H1 (cell line): ENCODE results near the gene ECT2L. TPM values are rescaled to one million over a fixed set of nuclear protein-coding genes. Genes with fewer than 3 reads are reported as not detected.

Experiments used
- CTCF ChIA-PET: fragments of 300-600 bp; sonication (Branson Sonifier 250); formaldehyde crosslinking; loops from one replicate; lab custom pipeline; 2021; ENCODE audit not compliant: partially characterized antibody; lab: Charles Lee
- POLR2A ChIA-PET: fragments of 300-600 bp; sonication (Branson Sonifier 250); formaldehyde crosslinking; loops from one replicate; lab custom pipeline; 2021; ENCODE audit warnings: inconsistent platforms; ENCODE audit not compliant: partially characterized antibody; lab: Charles Lee
- DNase-seq, 2 experiments: peaks; one replicate each; pipeline versions ENCODE4 v3.0.0 to v3.0.0-alpha.2; 2010 to 2022; ENCODE audit warnings: low spot score in 2 of 2, low read depth in 1 of 2, mixed read lengths in 1 of 2
- FAIRE-seq: peaks from 2 replicates; lab custom pipeline; 2011; peaks lifted over from hg19 to GRCh38; lab: Jason Lieb, UNC
- H2AFZ ChIP-seq: 2 replicates; pipeline ENCODE4 v1.8.1; 2012; ENCODE audit warnings: low read length, inconsistent platforms
- H2AK5ac ChIP-seq: 2 replicates; pipeline ENCODE4 v1.6.1; 2013; ENCODE audit warnings: low read depth, low read length
- H2BK120ac ChIP-seq: replicated peaks from 2 replicates; pipeline ENCODE3; 2013; ENCODE audit warnings: low read depth, low read length, inconsistent platforms
- H2BK12ac ChIP-seq: 2 replicates; pipeline ENCODE4 v1.6.1; 2013; ENCODE audit warnings: low read depth, low read length
- H2BK15ac ChIP-seq: 2 replicates; pipeline ENCODE4 v1.6.1; 2013; ENCODE audit warnings: low read length
- H2BK20ac ChIP-seq: 2 replicates; pipeline ENCODE4 v1.6.1; 2013; ENCODE audit warnings: low read length
- H2BK5ac ChIP-seq: 2 replicates; pipeline ENCODE4 v1.6.1; 2013; ENCODE audit warnings: low read depth, low read length
- H3K14ac ChIP-seq: 2 replicates; pipeline ENCODE4 v1.6.1; 2013; ENCODE audit warnings: inconsistent platforms; ENCODE audit not compliant: insufficient read length
- H3K18ac ChIP-seq: 2 replicates; pipeline ENCODE4 v1.6.1; 2013; ENCODE audit warnings: low read length; ENCODE audit errors: extremely low read depth
- H3K23ac ChIP-seq: 2 replicates; pipeline ENCODE4 v1.6.1; 2013; ENCODE audit warnings: inconsistent platforms; ENCODE audit not compliant: insufficient read length
- H3K23me2 ChIP-seq: 2 replicates; pipeline ENCODE4 v1.6.1; 2013; ENCODE audit warnings: low read depth, low read length
- H3K27ac ChIP-seq: 2 replicates; pipeline ENCODE4 v1.6.1; 2011; ENCODE audit warnings: low read depth, low read length, inconsistent platforms
- H3K27me3 ChIP-seq, 4 experiments: replicated peaks in 1 of 4; 1 replicate in 1 of 4; 2 replicates in 3 of 4; pipeline versions ENCODE4 v1.6.1 to v1.8.1; 2011 to 2013; ENCODE audit warnings: low read length in 3 of 4, mild to moderate bottlenecking in 3 of 4, inconsistent platforms in 2 of 4, mixed read lengths in 2 of 4, moderate library complexity in 1 of 4; ENCODE audit not compliant: control insufficient read depth in 3 of 4, insufficient read depth in 3 of 4; ENCODE audit errors: extremely low read depth in 1 of 4
- H3K36me3 ChIP-seq, 4 experiments: 2 replicates each; pipeline versions ENCODE4 v1.6.1 to v1.8.1; 2011 to 2013; ENCODE audit warnings: mild to moderate bottlenecking in 4 of 4, low read length in 3 of 4, moderate library complexity in 2 of 4, control low read depth in 1 of 4, inconsistent platforms in 1 of 4; ENCODE audit not compliant: insufficient read depth in 4 of 4, control insufficient read depth in 2 of 4
- H3K4ac ChIP-seq: replicated peaks from 2 replicates; pipeline ENCODE3; 2013; ENCODE audit warnings: low read length, low read depth, mixed read lengths, inconsistent platforms; ENCODE audit not compliant: insufficient read length
- H3K4me1 ChIP-seq, 4 experiments: replicated peaks in 1 of 4; 1 replicate in 1 of 4; 2 replicates in 3 of 4; pipeline versions ENCODE4 v1.6.1 to v1.8.1; 2011 to 2013; ENCODE audit warnings: low read length in 3 of 4, inconsistent platforms in 2 of 4, mixed read lengths in 1 of 4; ENCODE audit not compliant: insufficient read depth in 4 of 4, control insufficient read depth in 3 of 4
- H3K4me2 ChIP-seq, 2 experiments: 2 replicates each; pipeline versions ENCODE4 v1.6.1 to v1.8.1; 2011 to 2013; ENCODE audit warnings: low read depth in 2 of 2, low read length in 2 of 2, control low read depth in 1 of 2, inconsistent platforms in 1 of 2, mild to moderate bottlenecking in 1 of 2; ENCODE audit not compliant: insufficient read depth in 1 of 2
- H3K4me3 ChIP-seq, 4 experiments: fragments of 200-600, 300-600 bp in 1 of 4; sonication (generic), shearing (Covaris generic), sonication (Bioruptor Twin) in 1 of 4; 2 replicates each; pipeline versions ENCODE4 v1.5.1 to v1.8.1; 2011 to 2016; ENCODE audit warnings: low read length in 4 of 4, low read depth in 3 of 4, control low read depth in 2 of 4, inconsistent platforms in 2 of 4, mild to moderate bottlenecking in 2 of 4, mixed read lengths in 1 of 4, moderate library complexity in 1 of 4; ENCODE audit not compliant: insufficient read depth in 2 of 4; ENCODE audit errors: extremely low read depth in 1 of 4
- H3K56ac ChIP-seq: replicated peaks from 2 replicates; pipeline ENCODE3; 2013; ENCODE audit warnings: low read depth, mild to moderate bottlenecking, mixed read lengths, low read length, inconsistent platforms; ENCODE audit not compliant: insufficient read length
- H3K79me1 ChIP-seq: 2 replicates; pipeline ENCODE4 v1.6.1; 2013; ENCODE audit warnings: low read depth, low read length, control low read depth
- H3K79me2 ChIP-seq, 2 experiments: 2 replicates each; pipeline versions ENCODE4 v1.6.1 to v1.8.1; 2012 to 2013; ENCODE audit warnings: low read length in 2 of 2, mild to moderate bottlenecking in 2 of 2, inconsistent platforms in 1 of 2; ENCODE audit not compliant: insufficient read depth in 2 of 2, control insufficient read depth in 1 of 2
- H3K9ac ChIP-seq, 4 experiments: replicated peaks in 1 of 4; 1 replicate in 1 of 4; 2 replicates in 3 of 4; pipeline versions ENCODE4 v1.6.1 to v1.8.1; 2011 to 2013; ENCODE audit warnings: low read depth in 3 of 4, low read length in 3 of 4, control low read depth in 2 of 4, mild to moderate bottlenecking in 2 of 4, moderate library complexity in 2 of 4, inconsistent platforms in 1 of 4; ENCODE audit errors: extremely low read depth in 1 of 4
- H3K9me3 ChIP-seq, 2 experiments: 2 replicates each; pipeline versions ENCODE4 v1.6.1 to v1.8.1; 2012 to 2013; ENCODE audit warnings: mild to moderate bottlenecking in 2 of 2, moderate library complexity in 2 of 2, control low read depth in 1 of 2, inconsistent platforms in 1 of 2, low read depth in 1 of 2, low read length in 1 of 2, mixed read lengths in 1 of 2; ENCODE audit not compliant: insufficient read depth in 2 of 2
- H4K20me1 ChIP-seq, 2 experiments: replicated peaks in 1 of 2; 2 replicates each; pipeline versions ENCODE3 to v1.8.1; 2011 to 2013; ENCODE audit warnings: inconsistent platforms in 2 of 2, low read length in 2 of 2, mild to moderate bottlenecking in 1 of 2; ENCODE audit not compliant: insufficient read depth in 2 of 2, control insufficient read depth in 1 of 2
- H4K5ac ChIP-seq: 2 replicates; pipeline ENCODE4 v1.6.1; 2013; ENCODE audit warnings: low read length, low read depth, mixed read lengths, inconsistent platforms; ENCODE audit not compliant: insufficient read length
- H4K8ac ChIP-seq: 2 replicates; pipeline ENCODE4 v1.8.0; 2013; ENCODE audit warnings: mild to moderate bottlenecking, moderate library complexity, low read length, inconsistent platforms; ENCODE audit not compliant: insufficient read depth; ENCODE audit errors: extremely low read depth
- H4K91ac ChIP-seq: replicated peaks from 2 replicates; pipeline ENCODE3; 2013; ENCODE audit warnings: low read length, mixed read lengths, inconsistent platforms; ENCODE audit not compliant: insufficient read length
- GTF2F1 ChIP-seq: IDR thresholded peaks from 2 replicates; pipeline ENCODE4 v1.6.1; 2012; ENCODE audit warnings: low read depth, low read length, improper control_type of control experiment, borderline replicate concordance
- HDAC2 ChIP-seq, 2 experiments: fragments of 300-600 bp in 1 of 2; sonication (generic) in 1 of 2; IDR thresholded peaks; 2 replicates each; pipeline ENCODE4 v1.6.1; 2011 to 2012; ENCODE audit warnings: low read depth in 2 of 2, low read length in 2 of 2, mild to moderate bottlenecking in 2 of 2, moderate library complexity in 2 of 2, borderline replicate concordance in 1 of 2, inconsistent platforms in 1 of 2
- MAFK ChIP-seq: IDR thresholded peaks from 2 replicates; pipeline ENCODE4 v1.6.1; 2012; ENCODE audit warnings: low read depth, mild to moderate bottlenecking, improper control_type of control experiment, low read length
- RBBP5 ChIP-seq: IDR thresholded peaks from 2 replicates; pipeline ENCODE4 v1.7.1; 2012; ENCODE audit warnings: low read depth, mild to moderate bottlenecking, inconsistent platforms, low read length, moderate library complexity, borderline replicate concordance
- RNF2 ChIP-seq: fragments of 200-900, 300-1000 bp; sonication (generic); IDR thresholded peaks from 2 replicates; pipeline ENCODE4 v1.7.1; 2016; ENCODE audit warnings: borderline replicate concordance, low read depth, mild to moderate bottlenecking, antibody characterized with exemption, low read length; ENCODE audit not compliant: poor library complexity, severe bottlenecking; ENCODE audit errors: missing control alignments
- TAF7 ChIP-seq: optimal IDR thresholded peaks from 2 replicates; pipeline ENCODE3; 2011; ENCODE audit warnings: low read depth, mild to moderate bottlenecking, inconsistent platforms, low read length, moderate library complexity, borderline replicate concordance
- WGBS, 2 experiments: shearing (Covaris generic) in 1 of 2; methylation state at CpG; one replicate each; pipeline versions ENCODE4 v1.1.6 to v1.1.7; 2013 to 2015; ENCODE audit warnings: low lambda C conversion rate in 2 of 2, mixed read lengths in 2 of 2, inconsistent platforms in 1 of 2, low coverage in 1 of 2, missing lambda C conversion rate in 1 of 2; ENCODE audit not compliant: insufficient replicate concordance in 2 of 2, insufficient coverage in 1 of 2, insufficient read length in 1 of 2; ENCODE audit errors: extremely low coverage in 1 of 2, missing lambda C conversion rate in 1 of 2; 5-methylcytosine and 5-hydroxymethylcytosine counted together
- polyA plus RNA-seq, 7 experiments: library from polyadenylated mRNA; depleted of rRNA in 3 of 7; stranded (reverse) in 5 of 7; unstranded in 2 of 7; fragments of >200 nt in 5 of 7; fragments of 200-250 nt in 2 of 7; gene quantifications; 1 replicate in 5 of 7; 2 replicates in 1 of 7; 4 replicates in 1 of 7; pipeline versions ENCODE4 v1.2.1 to v1.2.3, GENCODE V29; 2011 to 2013; ENCODE audit warnings: missing spikeins in 2 of 7, mixed read lengths in 2 of 7
- total RNA-seq: library from RNA; stranded (reverse); fragmentation: NEBNext Ultra II Directional; extraction: Animal tissue kit (Norgen Biotek cat#: 25700); gene quantifications from 2 replicates; pipeline ENCODE4 v1.2.1, GENCODE V29; 2021

Gene ECT2L
- total and polyA plus RNA-seq, 2 of the 8 experiments (the other 6 are each of a cell fraction or from before 2014, with no cell fraction given), result not detected

GRCh38 chr6:138830248-138830647, 34.4 kb downstream of the ECT2L start:
- no peak for TF ChIP-seq RNF2
- TF ChIP-seq TAF7, result no peak
- no peak for TF ChIP-seq GTF2F1
- no peak for TF ChIP-seq MAFK
- TF ChIP-seq HDAC2 (IDR thresholded peaks at IDR 0.05; ENCODE audit: borderline replicate concordance in 1 of 2, low read depth in 2 of 2, low read length in 2 of 2), result no peak
- TF ChIP-seq RBBP5, result no peak
- Histone ChIP-seq H3K4me1 (peaks cover 0 to 3% (median 1%) of the 10 kb centered on the region in 4 experiments; a peak in 3 of 7 replicates), H3K23ac (no peak overlapping the region), H3K18ac (no peak overlapping the region), H2BK5ac (no peak overlapping the region), H3K27me3 (no peaks in the 10 kb centered on the region), H4K8ac (no peak overlapping the region), H3K14ac (no peak overlapping the region), H3K56ac (no peak overlapping the region), H3K4me3 (no peak overlapping the region), H2BK20ac (no peak overlapping the region), H2AFZ (no peak overlapping the region), H2AK5ac (no peak overlapping the region), H3K4ac (no peak overlapping the region), H2BK12ac (no peak overlapping the region), H3K27ac (no peak overlapping the region), H2BK120ac (no peak overlapping the region), H3K9me3 (no peaks in the 10 kb centered on the region), H3K79me1 (no peaks in the 10 kb centered on the region), H4K91ac (no peak overlapping the region), H3K4me2 (no peak overlapping the region), H3K36me3 (no peaks in the 10 kb centered on the region), H3K79me2 (no peaks in the 10 kb centered on the region), H3K23me2 (peaks cover 2% of the 10 kb centered on the region; the same call in 1 of the 2 replicates), H2BK15ac (no peak overlapping the region; the same call in 1 of the 2 replicates), H4K5ac (no peak overlapping the region), H4K20me1 (no peaks in the 10 kb centered on the region), H3K9ac (no peak overlapping the region)
- FAIRE-seq, result no peak
- CTCF ChIA-PET, result interaction anchor here (1.0 kb wide), 1 partner anchor 11 kb away, joined by 3 read pairs; no protein-coding TSS in a partner anchor
- WGBS, 2 experiments, result 79% methylated on average over 7 of the region's 7 CpGs; no CpG with 5 or more reads in 1 of the 2 experiments
- POLR2A ChIA-PET, result no interaction called here
- no peak for DNase-seq
